Measurements from ENCODE around the gene RAPGEF4.
"Not testable (repeated sequence)": the region's sequence is repeated elsewhere in the genome, so short reads cannot be mapped to it uniquely, and the experiment has no call there.

Gene RAPGEF4

GRCh38 chr2:172726172-172726735 is 9.4 kb upstream of the RAPGEF4 start:
- DNase-seq (ENCODE audit: low read depth), result no peak

DNA sequence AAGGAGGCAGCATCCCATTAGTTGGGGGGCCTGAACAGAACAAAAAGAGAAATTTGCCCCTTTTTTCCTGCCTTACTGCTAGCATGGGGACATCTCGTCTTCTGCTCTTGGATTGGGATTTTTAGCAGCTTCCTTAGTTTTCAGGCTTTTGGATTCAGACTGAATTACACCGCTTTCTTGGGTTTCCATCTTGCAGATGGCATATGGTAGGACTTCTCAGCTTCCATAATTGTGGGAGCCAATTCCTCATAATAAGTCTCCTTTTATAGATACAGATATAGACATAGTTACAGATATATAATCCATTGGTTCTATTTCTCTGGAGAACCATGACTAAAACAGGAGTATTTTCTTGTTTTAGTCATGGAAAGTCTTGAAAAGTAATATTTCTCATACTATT is 5.2 kb upstream of the RAPGEF4 start:
- DNase-seq (ENCODE audit: low read depth), result no peak

GRCh38 chr2:172734711-172735581 is 699 bp upstream of the RAPGEF4 start:
- DNase-seq (ENCODE audit: low read depth), result no peak

GRCh38 chr2:172736424-172737174 is 954 bp downstream of the RAPGEF4 start:
- DNase-seq (ENCODE audit: low read depth), result no peak

GRCh38 chr2:172739661-172740266 is 4.1 kb downstream of the RAPGEF4 start:
- DNase-seq (ENCODE audit: low read depth), result no peak

DNA sequence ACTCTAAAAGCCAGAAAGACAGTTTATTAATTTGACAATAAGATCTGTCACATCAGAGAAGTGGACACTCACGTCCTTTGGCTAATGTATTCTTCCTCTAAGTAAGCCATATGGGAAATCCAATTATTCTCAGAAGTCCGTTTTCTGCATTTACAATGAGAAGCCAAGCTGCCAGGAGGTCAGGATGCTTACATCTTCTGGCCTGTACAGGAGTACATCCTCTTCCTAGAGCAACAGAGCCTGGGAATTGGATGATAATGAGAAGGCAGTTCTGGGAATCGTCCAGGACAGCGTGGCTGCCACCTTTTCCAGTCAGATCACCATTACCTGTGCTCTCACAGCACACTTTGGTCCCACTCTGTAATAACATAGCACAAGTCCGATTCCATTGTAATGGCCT is 5.2 kb downstream of the RAPGEF4 start:
- DNase-seq (ENCODE audit: low read depth), result no peak

- no peak for DNase-seq (ENCODE audit: low read depth)
Measured at GRCh38 chr2:172742931-172743540, 7.4 kb downstream of the RAPGEF4 start.

DNA sequence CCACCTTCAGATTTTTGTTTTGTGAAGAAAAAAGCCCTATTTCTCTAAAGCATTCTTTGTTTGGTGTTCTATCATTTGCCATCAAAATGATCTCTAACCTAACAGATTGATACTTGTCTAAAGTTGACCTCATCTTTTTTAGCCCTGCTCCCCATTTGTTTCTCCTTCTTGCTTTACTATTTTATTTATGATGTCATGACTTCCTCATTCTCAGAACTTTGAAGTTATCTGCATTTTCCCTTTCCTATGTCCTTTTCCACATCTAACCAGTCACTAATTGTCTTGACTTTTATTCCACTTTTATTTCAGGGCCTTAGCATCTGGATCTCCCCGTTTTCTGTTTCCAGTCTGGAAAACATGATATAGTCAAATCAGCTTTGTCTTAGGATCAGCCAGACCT is 8.3 kb downstream of the RAPGEF4 start:
- DNase-seq (ENCODE audit: low read depth), result no peak

DNA sequence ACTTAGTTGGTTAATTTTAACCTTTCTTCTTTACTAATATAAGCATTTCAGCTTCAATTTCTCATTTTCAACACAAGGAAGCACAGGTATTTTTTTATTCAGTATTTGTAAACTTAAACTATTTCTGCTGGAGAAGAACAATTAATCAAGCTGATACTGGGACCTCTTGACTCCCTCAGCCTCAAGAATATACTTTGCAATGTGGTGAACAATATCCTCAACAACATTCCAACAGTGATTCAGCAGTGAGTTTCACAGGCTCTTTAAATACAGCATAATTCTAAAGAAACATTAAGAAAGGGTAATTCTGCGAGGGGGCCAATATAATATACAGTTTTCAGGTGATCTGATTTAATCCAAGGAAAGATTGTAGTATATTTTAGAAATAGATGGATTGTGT is 10.0 kb downstream of the RAPGEF4 start:
- no peak for DNase-seq (ENCODE audit: low read depth)

GRCh38 chr2:172748543-172748942 is 12.9 kb downstream of the RAPGEF4 start:
- DNase-seq (ENCODE audit: low read depth), result not testable (repeated sequence)

GRCh38 chr2:172749388-172749787 is 13.7 kb downstream of the RAPGEF4 start:
- no peak for DNase-seq (ENCODE audit: low read depth)

DNA sequence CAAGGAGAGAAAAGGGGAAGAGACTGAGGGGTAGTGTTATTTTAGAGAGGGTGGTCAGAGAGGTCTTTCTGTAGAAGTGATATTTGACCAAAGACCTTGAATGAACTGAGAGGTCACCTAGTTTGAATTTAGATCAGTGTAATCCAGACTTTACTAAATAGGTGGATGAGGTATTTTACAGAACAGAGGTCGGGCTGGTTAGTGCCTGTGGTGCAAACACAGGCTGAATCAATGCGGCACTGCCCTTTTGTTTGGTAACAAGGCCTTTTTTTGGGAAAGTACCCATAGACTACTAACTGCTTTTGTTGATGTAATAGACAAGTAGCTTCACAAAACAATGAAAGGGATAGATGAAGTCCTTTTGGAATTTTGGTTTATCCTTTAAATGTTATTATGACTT is 15.9 kb downstream of the RAPGEF4 start:
- DNase-seq (ENCODE audit: low read depth), result no peak

DNA sequence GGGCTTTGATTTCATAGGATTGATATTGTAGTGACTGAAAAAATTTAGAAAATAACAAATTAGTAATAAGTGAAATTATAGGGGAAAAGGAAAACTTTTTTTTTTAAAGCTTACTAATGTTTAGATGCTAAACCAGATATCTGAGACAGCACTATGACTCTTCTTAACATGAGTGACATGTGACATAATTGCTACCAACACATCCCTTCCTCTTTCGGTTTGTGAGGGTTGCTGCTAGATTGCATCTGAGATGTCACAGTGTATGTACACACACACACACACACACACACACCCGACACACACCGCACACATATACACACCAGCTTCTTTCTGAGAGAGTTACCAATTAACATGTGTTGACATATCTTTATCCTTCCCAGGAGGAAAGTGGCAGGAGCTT is 18.0 kb downstream of the RAPGEF4 start:
- DNase-seq (ENCODE audit: low read depth), result no peak

DNA sequence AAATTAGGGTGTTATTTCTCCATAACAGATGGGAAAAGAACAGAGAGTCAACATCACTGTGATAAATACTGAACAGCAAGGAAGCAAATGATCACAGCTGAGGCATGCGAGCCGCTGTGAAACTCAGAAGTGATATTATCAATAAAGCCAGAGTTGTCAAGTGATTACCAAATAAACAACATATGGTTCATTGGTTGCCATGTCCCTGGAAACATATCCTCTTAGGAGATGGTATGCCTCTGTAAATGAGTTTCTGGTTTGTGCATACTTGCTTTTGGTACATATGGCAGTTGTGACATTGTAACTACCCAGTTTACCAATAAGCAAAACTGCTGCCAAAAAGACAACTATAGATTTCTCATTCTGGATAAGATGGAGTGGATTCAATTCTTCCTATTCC is 23.8 kb downstream of the RAPGEF4 start:
- DNase-seq (ENCODE audit: low read depth), result no peak

DNA sequence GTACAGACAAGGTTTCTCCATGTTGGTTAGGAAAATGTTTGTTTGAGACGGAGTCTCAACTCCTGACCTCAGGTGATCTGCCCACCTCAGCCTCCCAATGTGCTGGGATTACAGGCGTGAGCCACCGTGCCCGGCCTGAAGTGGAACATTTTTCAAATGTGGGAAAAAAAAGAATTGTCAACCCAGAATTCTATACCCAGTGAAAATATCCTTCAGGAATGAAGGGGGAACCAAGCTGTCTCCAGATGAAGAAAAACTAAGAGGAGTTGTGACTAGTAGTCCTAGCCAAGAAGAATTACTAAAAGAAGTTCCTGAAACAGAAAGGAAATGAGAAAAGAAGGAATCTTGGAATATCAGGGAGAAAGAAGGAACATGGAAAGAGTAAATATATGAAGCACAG is 25.7 kb downstream of the RAPGEF4 start:
- no peak for DNase-seq (ENCODE audit: low read depth)

- no peak for DNase-seq (ENCODE audit: low read depth)
Measured at GRCh38 chr2:172762574-172762973, 26.9 kb downstream of the RAPGEF4 start.

- DNase-seq (ENCODE audit: low read depth), result no peak
Measured at GRCh38 chr2:172763079-172763478, 27.4 kb downstream of the RAPGEF4 start.

DNA sequence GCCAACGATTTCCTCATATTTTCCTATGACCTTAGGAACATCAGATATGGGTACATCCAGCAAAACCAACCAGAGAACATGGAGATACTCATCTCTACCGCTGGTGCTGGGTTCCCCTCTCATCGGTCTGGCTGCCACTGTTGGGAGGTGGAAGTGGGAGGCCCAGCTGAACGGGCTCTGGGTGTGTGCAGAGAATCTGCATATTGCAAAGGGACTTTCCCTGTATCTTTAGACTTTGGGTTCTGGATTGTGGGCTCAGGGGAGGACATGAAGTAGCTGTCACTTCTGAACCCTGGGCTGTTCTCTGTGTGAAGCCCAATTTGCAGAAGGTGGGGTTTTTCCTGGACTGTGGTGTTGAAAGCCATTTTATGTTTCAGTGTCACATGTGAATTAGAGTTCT is 30.0 kb downstream of the RAPGEF4 start:
- DNase-seq (ENCODE audit: low read depth), result no peak

DNA sequence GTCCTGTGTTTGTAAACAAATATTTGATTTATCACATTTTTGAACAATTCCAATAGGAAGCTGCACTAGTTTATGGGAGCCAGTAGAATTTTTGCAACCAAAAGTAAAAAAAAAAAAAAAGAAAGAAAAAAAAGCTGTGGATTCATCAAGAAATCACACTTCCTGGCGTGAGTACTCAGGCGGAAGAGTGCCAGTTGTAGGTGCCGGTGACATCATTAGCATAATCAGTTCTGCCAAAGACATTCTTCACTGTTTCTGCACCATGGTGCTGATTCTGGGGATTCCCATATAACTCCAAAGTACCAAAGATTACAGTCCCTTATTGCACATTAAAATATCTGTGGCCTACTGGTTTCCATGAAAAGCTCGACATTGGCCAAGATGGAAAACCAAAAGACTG is 32.8 kb downstream of the RAPGEF4 start:
- no peak for DNase-seq (ENCODE audit: low read depth)

GRCh38 chr2:172769879-172770278 is 34.2 kb downstream of the RAPGEF4 start:
- no peak for DNase-seq (ENCODE audit: low read depth)

GRCh38 chr2:172770887-172771286 is 35.2 kb downstream of the RAPGEF4 start:
- no peak for DNase-seq (ENCODE audit: low read depth)

DNA sequence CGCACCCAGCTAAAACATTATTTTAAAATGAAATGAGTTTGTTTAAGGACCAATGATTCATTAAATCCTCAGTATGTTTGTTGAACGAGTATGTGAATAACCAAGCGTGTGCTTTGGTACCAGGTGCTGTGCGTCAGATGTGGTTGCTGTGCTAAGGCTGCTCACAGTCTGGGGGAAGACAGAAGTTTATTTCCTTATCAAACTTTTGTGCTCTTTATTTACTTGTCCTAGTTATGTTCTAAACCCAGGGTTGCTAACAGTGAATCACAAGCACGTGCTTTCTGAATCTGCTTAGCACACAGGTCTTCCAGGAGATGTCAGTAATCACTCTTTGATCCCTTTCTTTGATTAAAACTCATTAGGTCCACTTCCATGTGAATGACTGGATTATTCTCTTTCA is 37.0 kb downstream of the RAPGEF4 start:
- DNase-seq (ENCODE audit: low read depth), result no peak

Measured in CMK (cell line).